GM19452 (cell line): ENCODE measurements around the gene PRR5.
"Not testable (repeated sequence)": the region's sequence is repeated elsewhere in the genome, so short reads cannot be mapped to it uniquely, and the experiment has no call there.

Experiments
- ATAC-seq: cut with Tn5 transposase; IDR thresholded peaks from one replicate; pipeline ENCODE4 v1.9.1; 2021; ENCODE audit not compliant: unreplicated experiment

Gene PRR5

GRCh38 chr22:44734801-44735517 lies 33.0 kb downstream of the PRR5 start:
- ATAC-seq: no peak

- no peak for ATAC-seq
Observed at GRCh38 chr22:44735518-44736428, 33.8 kb downstream of the PRR5 start.

GRCh38 chr22:44736581-44737405 lies 34.8 kb downstream of the PRR5 start:
- no peak for ATAC-seq

- ATAC-seq: no peak
Observed at GRCh38 chr22:44737406-44738346, 35.7 kb downstream of the PRR5 start.

- no peak for ATAC-seq
Observed at GRCh38 chr22:44738347-44738715, 36.3 kb downstream of the PRR5 start.

- ATAC-seq: no peak
Observed at GRCh38 chr22:44739024-44739423, 37.0 kb downstream of the PRR5 start.

GRCh38 chr22:44739666-44740065 lies 37.7 kb downstream of the PRR5 start:
- not testable (repeated sequence) for ATAC-seq

GRCh38 chr22:44740307-44740706 lies 38.3 kb downstream of the PRR5 start:
- ATAC-seq: no peak

- no peak for ATAC-seq
Observed at GRCh38 chr22:44741929-44742328, 39.9 kb downstream of the PRR5 start.

- no peak for ATAC-seq
Observed at GRCh38 chr22:44743247-44743646, 41.2 kb downstream of the PRR5 start.

- no peak for ATAC-seq
Observed at GRCh38 chr22:44743804-44744211, 41.8 kb downstream of the PRR5 start.

- ATAC-seq: no peak
Observed at GRCh38 chr22:44745853-44746789, 44.1 kb downstream of the PRR5 start.

- not testable (repeated sequence) for ATAC-seq
Observed at GRCh38 chr22:44747784-44748127, 45.8 kb downstream of the PRR5 start.

- no peak for ATAC-seq
Observed at GRCh38 chr22:44748524-44748923, 46.5 kb downstream of the PRR5 start.

GRCh38 chr22:44750481-44750880 lies 48.5 kb downstream of the PRR5 start:
- no peak for ATAC-seq

GRCh38 chr22:44752285-44753188 lies 50.5 kb downstream of the PRR5 start, which contains the start of gene ARHGAP8:
TSS of gene ARHGAP8 (plus strand) at chr22:44752575. CDS start at chr22:44786528, 33,953 bp downstream.
- ATAC-seq: no peak

GRCh38 chr22:44753189-44754042 lies 51.4 kb downstream of the PRR5 start:
- ATAC-seq: no peak
